AG04449 (cell line): ENCODE data around the gene POLR2J3.
A peak's percentile ranks its signal among the peaks of the same experiment; 100 is the strongest.
"Not testable (repeated sequence)": the region's sequence is repeated elsewhere in the genome, so short reads cannot be mapped to it uniquely, and the experiment has no call there.

ENCODE experiments used
- CTCF ChIA-PET: fragments of 350-600 bp; formaldehyde crosslinking; extraction: SDS; loops from one replicate; lab custom pipeline; 2021; ENCODE audit warnings: antibody characterized with exemption; lab: Yijun Ruan, JAX
- POLR2A ChIA-PET: fragments of 400-600, 350-600 bp; formaldehyde crosslinking; extraction: SDS; loops from one replicate; lab custom pipeline; 2020; ENCODE audit warnings: antibody characterized with exemption, inconsistent platforms; lab: Yijun Ruan, JAX
- DNase-seq: peaks from one replicate; pipeline ENCODE4 v3.0.0-alpha.2; 2010; ENCODE audit warnings: low read depth, low spot score
- H3K4me3 ChIP-seq: 2 replicates; pipeline ENCODE4 v1.5.1; 2011; ENCODE audit warnings: low read depth, mild to moderate bottlenecking, control low read depth, low read length
- TF ChIP-seq, protein P1 (sequence below): IDR thresholded peaks from one replicate; pipeline ENCODE4 v1.5.1; 2011; ENCODE audit warnings: mild to moderate bottlenecking, moderate library complexity, low read length, control low read depth, inconsistent platforms; ENCODE audit not compliant: insufficient read depth; ENCODE audit errors: missing control alignments

POLR2J3 gene

DNA sequence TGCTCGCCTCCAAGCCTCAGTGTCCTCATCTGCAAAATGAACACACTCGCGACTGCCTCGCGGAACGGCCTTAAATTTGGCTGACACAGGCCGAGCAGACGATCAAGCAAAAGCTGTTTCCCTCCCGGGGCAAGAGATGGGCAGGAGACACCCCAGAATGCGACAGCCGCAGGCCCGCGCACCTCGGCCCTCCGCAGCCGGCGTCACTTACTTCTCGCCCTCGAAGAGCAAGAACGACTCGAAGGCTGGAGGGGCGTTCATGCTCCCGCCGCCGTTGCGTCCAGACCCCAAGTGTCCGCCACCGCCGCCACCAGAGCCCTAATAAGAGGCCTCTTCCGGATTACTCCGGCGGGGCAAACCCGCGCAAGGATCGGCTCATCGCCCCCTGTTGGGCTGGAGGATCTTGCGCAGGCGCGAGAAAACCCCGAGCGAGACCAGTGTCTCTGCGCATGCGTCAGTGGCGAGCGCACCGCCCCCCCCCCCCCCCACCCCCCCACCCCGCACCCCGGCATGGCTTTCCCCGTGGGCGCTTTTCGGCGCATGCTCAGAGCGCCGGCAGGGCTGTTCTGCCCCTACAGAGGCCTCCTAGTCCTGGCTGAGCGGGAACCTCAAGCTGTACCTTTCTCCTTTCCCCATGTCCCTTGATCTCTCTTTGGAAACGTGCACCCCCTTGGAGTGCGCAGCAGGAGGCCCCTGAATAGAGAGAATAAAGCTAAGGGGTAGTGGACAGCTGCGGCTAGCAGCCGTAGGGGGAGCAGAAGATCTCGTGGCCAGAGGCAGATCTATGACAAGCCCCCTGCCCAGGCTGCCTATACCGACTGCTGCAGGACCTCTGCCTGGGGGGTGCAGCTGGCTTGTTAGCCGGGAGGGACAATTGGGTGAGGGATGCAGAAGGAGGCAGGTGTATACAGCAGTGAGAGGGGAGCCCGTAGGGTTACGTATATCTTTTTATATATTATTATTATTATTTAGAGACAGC lies at the start of gene POLR2J3:
POLR2J3 (minus strand) TSS at position 323 of the 979 bp plus-strand sequence; CDS start at position 261, 62 bp downstream.
- DNase-seq: peak; percentile 45
- POLR2A ChIA-PET, CTCF ChIA-PET: not testable (repeated sequence)
- peak within 1 kb of the TSS; percentile 64 for H3K4me3 ChIP-seq
- TF ChIP-seq, protein P1, sequence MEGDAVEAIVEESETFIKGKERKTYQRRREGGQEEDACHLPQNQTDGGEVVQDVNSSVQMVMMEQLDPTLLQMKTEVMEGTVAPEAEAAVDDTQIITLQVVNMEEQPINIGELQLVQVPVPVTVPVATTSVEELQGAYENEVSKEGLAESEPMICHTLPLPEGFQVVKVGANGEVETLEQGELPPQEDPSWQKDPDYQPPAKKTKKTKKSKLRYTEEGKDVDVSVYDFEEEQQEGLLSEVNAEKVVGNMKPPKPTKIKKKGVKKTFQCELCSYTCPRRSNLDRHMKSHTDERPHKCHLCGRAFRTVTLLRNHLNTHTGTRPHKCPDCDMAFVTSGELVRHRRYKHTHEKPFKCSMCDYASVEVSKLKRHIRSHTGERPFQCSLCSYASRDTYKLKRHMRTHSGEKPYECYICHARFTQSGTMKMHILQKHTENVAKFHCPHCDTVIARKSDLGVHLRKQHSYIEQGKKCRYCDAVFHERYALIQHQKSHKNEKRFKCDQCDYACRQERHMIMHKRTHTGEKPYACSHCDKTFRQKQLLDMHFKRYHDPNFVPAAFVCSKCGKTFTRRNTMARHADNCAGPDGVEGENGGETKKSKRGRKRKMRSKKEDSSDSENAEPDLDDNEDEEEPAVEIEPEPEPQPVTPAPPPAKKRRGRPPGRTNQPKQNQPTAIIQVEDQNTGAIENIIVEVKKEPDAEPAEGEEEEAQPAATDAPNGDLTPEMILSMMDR: peak; percentile 46

GRCh38 chr7:102618122-102618521 lies 45.7 kb upstream of the POLR2J3 start:
- H3K4me3 ChIP-seq, POLR2A ChIA-PET, CTCF ChIA-PET, DNase-seq: not testable (repeated sequence)

DNA sequence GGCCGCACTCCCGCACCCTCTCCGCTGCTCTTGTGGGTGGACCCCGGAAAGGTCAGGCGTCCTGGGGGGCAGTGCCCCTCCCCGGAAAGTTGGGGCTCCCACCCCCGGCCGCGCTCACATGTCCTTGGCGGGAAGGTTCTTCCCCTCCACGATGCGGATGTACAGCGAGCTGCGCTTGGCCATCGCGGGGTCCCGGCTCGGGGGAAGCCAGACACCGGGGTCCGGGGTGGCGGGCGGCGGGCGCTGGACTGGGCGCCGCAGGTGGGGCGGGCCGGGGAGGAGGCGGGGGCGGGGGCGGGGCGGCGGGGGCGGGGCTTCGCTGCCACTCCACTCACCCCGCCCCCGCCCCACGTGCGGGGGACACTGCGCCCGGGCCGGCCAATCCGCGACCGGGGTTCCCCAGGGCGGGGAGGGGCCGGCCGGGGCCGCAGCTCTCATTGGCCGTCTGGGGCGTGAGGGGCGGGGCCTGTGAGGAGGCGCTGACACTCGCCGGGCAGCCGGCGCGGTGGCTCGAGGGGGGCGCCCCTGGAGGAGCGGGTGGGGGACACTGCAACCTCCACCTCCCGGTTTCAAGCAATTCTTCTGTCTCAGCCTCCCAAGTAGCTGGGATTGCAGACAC lies 44.2 kb upstream of the POLR2J3 start, which contains the start of gene RASA4:
RASA4 (minus strand) TSS at position 250 of the 619 bp plus-strand sequence; CDS start at position 183, 67 bp downstream.
- DNase-seq, POLR2A ChIA-PET, CTCF ChIA-PET: not testable (repeated sequence)
- peak within 1 kb of the TSS; percentile 57 for H3K4me3 ChIP-seq

GRCh38 chr7:102615930-102616329 lies 43.5 kb upstream of the POLR2J3 start:
- H3K4me3 ChIP-seq, CTCF ChIA-PET, DNase-seq, POLR2A ChIA-PET: not testable (repeated sequence)

DNA sequence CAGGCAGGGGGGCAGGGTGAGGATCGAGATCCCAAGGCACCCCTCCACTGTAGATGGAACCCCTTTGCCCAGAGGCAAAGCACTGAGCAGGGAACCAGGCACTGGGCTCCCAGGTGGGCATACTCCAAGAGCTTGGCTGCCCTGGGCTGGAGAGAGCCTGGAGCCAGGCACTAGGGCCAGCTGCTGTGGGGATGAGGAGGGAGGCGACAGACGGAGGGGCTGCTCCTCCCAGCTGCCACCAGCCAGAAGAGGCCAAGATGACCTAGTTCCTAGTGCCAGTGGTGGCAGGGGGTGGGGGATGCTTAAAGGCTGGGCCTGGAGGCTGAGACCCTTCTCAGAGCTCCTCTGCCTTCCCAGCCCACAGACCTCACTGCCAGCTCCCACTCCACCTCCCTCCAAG lies 42.5 kb upstream of the POLR2J3 start:
- CTCF ChIA-PET, H3K4me3 ChIP-seq, DNase-seq, POLR2A ChIA-PET: not testable (repeated sequence)

DNA sequence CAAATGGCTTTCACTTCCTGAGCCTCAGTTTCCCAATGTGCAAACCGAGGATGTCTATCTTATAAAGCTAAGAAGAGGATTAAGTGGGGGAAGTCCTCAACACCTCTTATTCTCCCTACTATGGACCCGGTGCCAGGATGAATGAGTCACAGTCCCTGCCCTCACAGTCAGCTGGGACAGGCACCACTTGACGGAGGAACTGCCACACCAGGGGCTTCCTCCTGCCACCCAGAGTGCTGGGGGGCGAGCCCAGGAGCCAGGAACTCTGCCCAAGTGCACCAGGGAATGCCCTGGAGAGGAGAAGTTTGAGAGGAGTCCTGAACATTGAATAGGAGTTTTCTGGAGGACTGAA lies 41.9 kb upstream of the POLR2J3 start:
- CTCF ChIA-PET, DNase-seq, POLR2A ChIA-PET, H3K4me3 ChIP-seq: not testable (repeated sequence)

GRCh38 chr7:102613575-102614345 lies 41.4 kb upstream of the POLR2J3 start:
- H3K4me3 ChIP-seq, DNase-seq, POLR2A ChIA-PET, CTCF ChIA-PET: not testable (repeated sequence)

GRCh38 chr7:102611675-102612325 lies 39.4 kb upstream of the POLR2J3 start:
- DNase-seq, POLR2A ChIA-PET, CTCF ChIA-PET: not testable (repeated sequence)
- H3K4me3 ChIP-seq: peak overlapping the region; percentile 33

- H3K4me3 ChIP-seq, POLR2A ChIA-PET, CTCF ChIA-PET, DNase-seq: not testable (repeated sequence)
Measured at GRCh38 chr7:102611013-102611674, 38.8 kb upstream of the POLR2J3 start.

GRCh38 chr7:102610441-102610840 lies 38.1 kb upstream of the POLR2J3 start:
- H3K4me3 ChIP-seq, POLR2A ChIA-PET, CTCF ChIA-PET, DNase-seq: not testable (repeated sequence)

- CTCF ChIA-PET, DNase-seq, POLR2A ChIA-PET, H3K4me3 ChIP-seq: not testable (repeated sequence)
Measured at GRCh38 chr7:102609734-102610133, 37.4 kb upstream of the POLR2J3 start.

- POLR2A ChIA-PET, CTCF ChIA-PET, H3K4me3 ChIP-seq, DNase-seq: not testable (repeated sequence)
Measured at GRCh38 chr7:102606848-102607247, 34.5 kb upstream of the POLR2J3 start.

- DNase-seq, CTCF ChIA-PET, H3K4me3 ChIP-seq, POLR2A ChIA-PET: not testable (repeated sequence)
Measured at GRCh38 chr7:102604431-102605145, 32.2 kb upstream of the POLR2J3 start.
